K562 (cell line): ENCODE data around the gene GLDC. TPM values are rescaled to one million over a fixed set of nuclear protein-coding genes. Genes with fewer than 3 reads are reported as not detected.

ENCODE experiments used
- ATAC-seq: fragments of 200-7000 bp; cut with Tn5 transposase; 3 replicates; pipeline ENCODE4 v1.9.1; 2020; ENCODE audit warnings: moderate library complexity
- BruUV-seq: library from RNA; stranded (reverse); fragments of 400-500 nt; replicated peaks from 2 replicates; lab custom pipeline; 2021; lab: Mats Ljungman, UMichigan
- CTCF ChIA-PET: fragments of 300-600 bp; formaldehyde crosslinking; extraction: SDS; loops from one replicate; lab custom pipeline; 2021; ENCODE audit warnings: low intra/inter-chr PET ratio; lab: Yijun Ruan, JAX
- POLR2A ChIA-PET: fragments of 300-600, 350-650 bp; sonication (Branson Sonifier 250); formaldehyde crosslinking; extraction: SDS; loops from one replicate; lab custom pipeline; 2021; ENCODE audit warnings: antibody characterized with exemption, inconsistent platforms; lab: Yijun Ruan, JAX
- DNase-seq, 4 experiments: peaks; one replicate each; pipeline versions ENCODE4 v3.0.0 to v3.0.0-alpha.2; 2011 to 2018; ENCODE audit warnings: low spot score in 3 of 4, mixed read lengths in 3 of 4; ENCODE audit errors: extremely low read depth in 1 of 4
- FAIRE-seq: peaks from 2 replicates; lab custom pipeline; 2011; peaks lifted over from hg19 to GRCh38; lab: Jason Lieb, UNC
- H2AFZ ChIP-seq: 2 replicates; pipeline ENCODE4 v1.6.0; 2011; ENCODE audit warnings: low read depth, low read length, control low read depth, inconsistent platforms
- H3K27ac ChIP-seq: fragments of 200-600 bp; 3 replicates; pipeline ENCODE4 v1.8.0; 2011; ENCODE audit warnings: low read depth, mild to moderate bottlenecking, control low read depth, inconsistent platforms, low read length, moderate library complexity, mixed read lengths; ENCODE audit errors: extremely low read depth
- H3K27me3 ChIP-seq, 2 experiments: fragments of 300-600 bp in 1 of 2; 2 replicates in 1 of 2; 3 replicates in 1 of 2; pipeline versions ENCODE4 v1.6.0 to v1.8.0; 2011; ENCODE audit warnings: inconsistent platforms in 2 of 2, low read length in 2 of 2, mild to moderate bottlenecking in 1 of 2, mixed read lengths in 1 of 2, moderate library complexity in 1 of 2; ENCODE audit not compliant: control insufficient read depth in 2 of 2, insufficient read depth in 2 of 2
- H3K36me3 ChIP-seq: fragments of 300-600 bp; 3 replicates; pipeline ENCODE4 v1.8.0; 2011; ENCODE audit warnings: mild to moderate bottlenecking, low read length, inconsistent platforms; ENCODE audit not compliant: control insufficient read depth, insufficient read depth
- H3K4me1 ChIP-seq, 2 experiments: fragments of 200-600 bp in 1 of 2; replicated peaks in 1 of 2; 2 replicates in 1 of 2; 3 replicates in 1 of 2; pipeline versions ENCODE4 v1.5.1 to v1.8.0; 2011; ENCODE audit warnings: inconsistent platforms in 2 of 2, low read length in 2 of 2, mild to moderate bottlenecking in 1 of 2, mixed read lengths in 1 of 2, moderate library complexity in 1 of 2; ENCODE audit not compliant: control insufficient read depth in 2 of 2, insufficient read depth in 2 of 2
- H3K4me2 ChIP-seq: 2 replicates; pipeline ENCODE4 v1.6.1; 2011; ENCODE audit warnings: low read length, control low read depth, inconsistent platforms, mixed read lengths; ENCODE audit not compliant: insufficient read depth
- H3K4me3 ChIP-seq: fragments of 200-600 bp; sonication (generic), shearing (Covaris generic); 2 replicates; pipeline ENCODE4 v1.5.1; 2016; ENCODE audit warnings: control low read depth, inconsistent platforms
- H3K79me2 ChIP-seq: fragments of 200-600 bp; 3 replicates; pipeline ENCODE4 v1.8.0; 2011; ENCODE audit warnings: low read length, inconsistent platforms; ENCODE audit not compliant: control insufficient read depth, insufficient read depth
- H3K9ac ChIP-seq, 2 experiments: 2 replicates each; pipeline versions ENCODE4 v1.6.0 to v1.6.1; 2011; ENCODE audit warnings: low read depth in 2 of 2, low read length in 2 of 2, control low read depth in 1 of 2, inconsistent platforms in 1 of 2, mild to moderate bottlenecking in 1 of 2, mixed read lengths in 1 of 2; ENCODE audit not compliant: insufficient read depth in 1 of 2
- H3K9me1 ChIP-seq: one replicate; pipeline ENCODE4 v1.6.0; 2011; ENCODE audit warnings: inconsistent platforms, mild to moderate bottlenecking, low read length, moderate library complexity; ENCODE audit not compliant: control insufficient read depth, insufficient read depth
- H3K9me3 ChIP-seq: replicated peaks from 2 replicates; pipeline ENCODE4 v1.5.1; 2011; ENCODE audit warnings: low read depth, low read length, inconsistent platforms; ENCODE audit not compliant: control insufficient read depth, insufficient read depth
- H4K20me1 ChIP-seq: replicated peaks from 2 replicates; pipeline ENCODE4 v1.6.1; 2011; ENCODE audit warnings: low read length, inconsistent platforms, mixed read lengths; ENCODE audit not compliant: control insufficient read depth, insufficient read depth
- ARID1B ChIP-seq: fragments of 450-650 bp; IDR thresholded peaks from 2 replicates; pipeline ENCODE4 v1.6.1; 2016; ENCODE audit warnings: antibody characterized with exemption, mild to moderate bottlenecking, inconsistent platforms
- HDAC3 ChIP-seq: fragments of 450-650 bp; IDR thresholded peaks from 2 replicates; pipeline ENCODE4 v1.6.1; 2018; ENCODE audit warnings: borderline replicate concordance, mild to moderate bottlenecking, moderate library complexity; ENCODE audit not compliant: partially characterized antibody
- IFI16 ChIP-seq: fragments of 250-450 bp; sonication (Bioruptor Pico); IDR thresholded peaks from 2 replicates; pipeline ENCODE4 v2.1.2; 2022; ENCODE audit warnings: mild to moderate bottlenecking, inconsistent platforms
- RBM34 ChIP-seq: fragments of 200-400 bp; formaldehyde crosslinking; IDR thresholded peaks from 2 replicates; pipeline ENCODE4 v1.6.1; 2018; ENCODE audit warnings: low read length, borderline replicate concordance; ENCODE audit not compliant: insufficient read depth
- WGBS: fragments of 100-300 bp; shearing (Covaris generic); methylation state at CpG from one replicate; pipeline ENCODE4 v1.1.6; 2016; ENCODE audit warnings: low coverage, mixed read lengths; ENCODE audit not compliant: insufficient coverage; ENCODE audit errors: missing lambda C conversion rate; 5-methylcytosine and 5-hydroxymethylcytosine counted together
- in situ Hi-C: fragments of 300-500 bp; cut with MboI; formaldehyde crosslinking; loops from 4 replicates; pipeline ENCODE4 v1.15.0; 2018; ENCODE audit warnings: inconsistent platforms, mixed read lengths
- intact Hi-C: fragments of 100-400 bp; cut with micrococcal nuclease; formaldehyde crosslinking; loops from 2 replicates; pipeline ENCODE4 v1.14.2; 2022
- polyA plus RNA-seq, 8 experiments: library from polyadenylated mRNA; depleted of rRNA in 4 of 8; stranded (reverse) in 5 of 8; unstranded in 3 of 8; fragments of >200 nt; fragmentation: Nextera tagmentation in 2 of 8; fragmentation: Illumina TruSeq in 1 of 8; extraction: Ambion mirVana in 2 of 8; extraction: Trizol in 1 of 8; gene quantifications; 2 replicates each; pipeline versions ENCODE4 v1.2.1 to v1.2.3, GENCODE V29; 2011 to 2014; ENCODE audit warnings: inconsistent platforms in 1 of 8, missing spikeins in 1 of 8
- total RNA-seq, 7 experiments: library from RNA; depleted of rRNA in 6 of 7; stranded (reverse); fragments of >200 nt in 6 of 7; fragmentation: Illumina TruSeq in 2 of 7; extraction: Trizol in 2 of 7; gene quantifications; 2 replicates each; pipeline versions ENCODE4 v1.2.1 to v1.2.3, GENCODE V29; 2011 to 2021; ENCODE audit warnings: low replicate concordance in 1 of 7
- TF ChIP-seq, protein P1 (sequence below): fragments of 450-650 bp; IDR thresholded peaks from 2 replicates; pipeline ENCODE4 v1.6.1; 2016; ENCODE audit warnings: missing biosample characterization, missing genetic modification characterization

The GLDC gene
- total and polyA plus RNA-seq, 9 of the 15 experiments (the other 6 are each of a cell fraction or from before 2014, with no cell fraction given) = 0.03 to 0.27 (median 0.08) TPM; not detected in 6

DNA sequence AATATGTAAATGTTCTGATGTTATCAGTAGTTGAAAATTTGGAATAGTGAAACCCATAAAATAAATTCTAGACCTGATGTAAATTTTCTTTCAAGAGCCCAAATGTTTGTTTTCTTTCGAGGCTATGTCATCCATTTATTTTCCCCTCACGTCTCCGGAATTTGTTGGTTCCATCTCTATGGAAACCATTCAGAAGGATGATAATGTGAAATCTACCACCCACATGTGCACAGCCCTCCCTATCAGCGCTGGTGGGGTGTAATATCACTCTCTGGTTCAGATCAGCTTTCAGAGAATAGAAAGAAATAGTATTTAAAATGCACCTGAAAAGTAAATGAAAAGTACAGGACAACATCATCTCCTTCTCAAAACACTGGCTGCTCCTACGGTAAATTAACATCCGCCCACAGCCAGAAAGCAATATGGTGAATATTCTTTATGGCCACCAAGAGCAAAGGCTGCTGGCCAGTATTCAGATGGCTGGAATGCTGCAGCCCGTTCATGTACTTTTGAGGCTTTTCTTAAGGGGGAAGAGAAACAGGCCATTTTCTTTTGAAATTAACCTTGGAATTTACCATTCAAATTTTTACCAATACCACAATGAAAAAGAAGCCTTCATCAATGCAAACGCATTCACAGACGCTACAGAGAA lies 28.5 kb downstream of the GLDC start:
- no peaks in the 10 kb centered on the region for H3K9me1 ChIP-seq
- no peak for DNase-seq
- no peak overlapping the region for H3K4me2 ChIP-seq
- H3K9me3 ChIP-seq = no peaks in the 10 kb centered on the region
- no peak for FAIRE-seq
- ATAC-seq = no peak
- BruUV-seq = no TSS peak
- no peaks in the 10 kb centered on the region for H3K4me1 ChIP-seq
- in situ Hi-C loops (no loop called here), intact Hi-C loops (no loop called here)
- ChIA-PET POLR2A (no interaction called here), CTCF (no interaction called here)
- no peak overlapping the region for H3K4me3 ChIP-seq
- H3K27ac ChIP-seq = no peak overlapping the region
- no peaks in the 10 kb centered on the region for H3K36me3 ChIP-seq
- peaks cover 2 to 9% of the 10 kb centered on the region in 2 experiments; a peak in 3 of 5 replicates for H3K27me3 ChIP-seq
- no peaks in the 10 kb centered on the region for H4K20me1 ChIP-seq
- TF ChIP-seq IFI16 (no peak), ARID1B (no peak), RBM34 (no peak), HDAC3 (no peak)
- TF ChIP-seq, protein P1, sequence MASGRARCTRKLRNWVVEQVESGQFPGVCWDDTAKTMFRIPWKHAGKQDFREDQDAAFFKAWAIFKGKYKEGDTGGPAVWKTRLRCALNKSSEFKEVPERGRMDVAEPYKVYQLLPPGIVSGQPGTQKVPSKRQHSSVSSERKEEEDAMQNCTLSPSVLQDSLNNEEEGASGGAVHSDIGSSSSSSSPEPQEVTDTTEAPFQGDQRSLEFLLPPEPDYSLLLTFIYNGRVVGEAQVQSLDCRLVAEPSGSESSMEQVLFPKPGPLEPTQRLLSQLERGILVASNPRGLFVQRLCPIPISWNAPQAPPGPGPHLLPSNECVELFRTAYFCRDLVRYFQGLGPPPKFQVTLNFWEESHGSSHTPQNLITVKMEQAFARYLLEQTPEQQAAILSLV (tag) = no peak
- H3K79me2 ChIP-seq = no peaks in the 10 kb centered on the region
- no peak overlapping the region for H2AFZ ChIP-seq
- H3K9ac ChIP-seq = no peak overlapping the region
- under 1% methylated on average over 8 of the region's 9 CpGs for WGBS
